ENCODE data around the gene LPIN3.

LPIN3 gene

DNA sequence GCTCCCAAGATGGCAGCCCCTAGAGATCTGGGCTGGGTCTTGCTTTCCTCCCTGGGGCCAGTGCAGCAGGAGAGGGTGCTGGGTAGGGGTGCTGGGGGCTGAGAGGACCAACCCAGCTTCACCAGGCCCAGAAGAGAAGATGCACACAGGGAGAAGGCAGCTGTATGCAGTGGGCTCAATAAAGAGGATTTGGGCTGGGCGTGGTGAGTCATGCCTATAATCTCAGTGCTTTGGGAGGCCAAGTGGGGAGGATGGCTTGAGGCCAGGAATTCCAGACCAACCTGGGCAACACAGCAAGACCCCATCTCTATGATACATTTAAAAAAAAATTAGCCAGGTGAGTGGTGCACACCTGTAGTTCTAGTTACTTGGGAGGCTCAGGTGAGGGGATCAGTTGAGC, 51.7 kb downstream of the LPIN3 start:
- H3K4me3 ChIP-seq (ENCODE audit: insufficient read depth, low read depth, low read length, poor library complexity, severe bottlenecking): no peak overlapping the region
- no peak overlapping the region for H3K27ac ChIP-seq (ENCODE audit: insufficient read depth, low read length, poor library complexity, severe bottlenecking)
- H3K27me3 ChIP-seq (replicated peaks; ENCODE audit: control insufficient read depth, insufficient read depth, low read length, poor library complexity, severe bottlenecking): no peaks in the 10 kb centered on the region
- H3K36me3 ChIP-seq (ENCODE audit: control insufficient read depth, insufficient read depth, low read length): no peaks in the 10 kb centered on the region
- no peaks in the 10 kb centered on the region for H3K9me3 ChIP-seq (ENCODE audit: control insufficient read depth, low read length)
- no peaks in the 10 kb centered on the region for H3K4me1 ChIP-seq (ENCODE audit: control insufficient read depth, insufficient read depth, low read length, poor library complexity, severe bottlenecking)
- DNase-seq: no peak

GRCh38 chr20:41392871-41393704, 52.5 kb downstream of the LPIN3 start:
- Histone ChIP-seq H3K4me3 (ENCODE audit: insufficient read depth, low read depth, low read length, poor library complexity, severe bottlenecking) (no peak overlapping the region), H3K27ac (ENCODE audit: insufficient read depth, low read length, poor library complexity, severe bottlenecking) (no peak overlapping the region), H3K27me3 (replicated peaks; ENCODE audit: control insufficient read depth, insufficient read depth, low read length, poor library complexity, severe bottlenecking) (no peaks in the 10 kb centered on the region), H3K9me3 (ENCODE audit: control insufficient read depth, low read length) (no peaks in the 10 kb centered on the region), H3K36me3 (ENCODE audit: control insufficient read depth, insufficient read depth, low read length) (no peaks in the 10 kb centered on the region), H3K4me1 (ENCODE audit: control insufficient read depth, insufficient read depth, low read length, poor library complexity, severe bottlenecking) (no peaks in the 10 kb centered on the region)
- DNase-seq: no peak

DNA sequence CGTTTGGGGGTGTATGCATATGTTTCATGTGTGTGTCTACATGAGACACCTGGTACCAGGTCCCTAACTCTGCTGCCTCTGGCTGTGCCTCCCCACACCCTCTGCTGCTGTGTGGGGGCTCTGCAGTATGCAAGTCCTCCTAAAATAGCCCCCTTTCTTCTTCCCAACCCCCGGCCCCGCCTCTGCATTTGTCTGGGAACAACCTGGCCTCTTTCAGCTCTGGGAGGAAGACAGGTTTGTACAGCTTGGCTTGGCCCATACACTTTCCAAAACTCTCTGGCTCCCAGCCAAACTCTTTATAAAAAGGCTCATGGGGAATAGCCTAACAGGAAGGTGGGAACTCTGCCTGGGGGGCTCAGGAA, 53.1 kb downstream of the LPIN3 start:
- no peaks in the 10 kb centered on the region for H3K9me3 ChIP-seq (ENCODE audit: control insufficient read depth, low read length)
- no peaks in the 10 kb centered on the region for H3K27me3 ChIP-seq (replicated peaks; ENCODE audit: control insufficient read depth, insufficient read depth, low read length, poor library complexity, severe bottlenecking)
- no peak overlapping the region for H3K27ac ChIP-seq (ENCODE audit: insufficient read depth, low read length, poor library complexity, severe bottlenecking)
- H3K36me3 ChIP-seq (ENCODE audit: control insufficient read depth, insufficient read depth, low read length): no peaks in the 10 kb centered on the region
- H3K4me3 ChIP-seq (ENCODE audit: insufficient read depth, low read depth, low read length, poor library complexity, severe bottlenecking): no peak overlapping the region
- DNase-seq: no peak
- no peaks in the 10 kb centered on the region for H3K4me1 ChIP-seq (ENCODE audit: control insufficient read depth, insufficient read depth, low read length, poor library complexity, severe bottlenecking)

- no peaks in the 10 kb centered on the region for H3K9me3 ChIP-seq (ENCODE audit: control insufficient read depth, low read length)
- DNase-seq: no peak
- H3K27ac ChIP-seq (ENCODE audit: insufficient read depth, low read length, poor library complexity, severe bottlenecking): no peak overlapping the region
- H3K4me1 ChIP-seq (ENCODE audit: control insufficient read depth, insufficient read depth, low read length, poor library complexity, severe bottlenecking): no peaks in the 10 kb centered on the region
- no peaks in the 10 kb centered on the region for H3K27me3 ChIP-seq (replicated peaks; ENCODE audit: control insufficient read depth, insufficient read depth, low read length, poor library complexity, severe bottlenecking)
- H3K4me3 ChIP-seq (ENCODE audit: insufficient read depth, low read depth, low read length, poor library complexity, severe bottlenecking): no peak overlapping the region
- H3K36me3 ChIP-seq (ENCODE audit: control insufficient read depth, insufficient read depth, low read length): no peaks in the 10 kb centered on the region
Observed at GRCh38 chr20:41394081-41394480, 53.5 kb downstream of the LPIN3 start.

- Histone ChIP-seq H3K27ac (ENCODE audit: insufficient read depth, low read length, poor library complexity, severe bottlenecking) (no peak overlapping the region), H3K4me3 (ENCODE audit: insufficient read depth, low read depth, low read length, poor library complexity, severe bottlenecking) (no peak overlapping the region), H3K4me1 (ENCODE audit: control insufficient read depth, insufficient read depth, low read length, poor library complexity, severe bottlenecking) (no peaks in the 10 kb centered on the region), H3K9me3 (ENCODE audit: control insufficient read depth, low read length) (no peaks in the 10 kb centered on the region), H3K36me3 (ENCODE audit: control insufficient read depth, insufficient read depth, low read length) (no peaks in the 10 kb centered on the region), H3K27me3 (replicated peaks; ENCODE audit: control insufficient read depth, insufficient read depth, low read length, poor library complexity, severe bottlenecking) (no peaks in the 10 kb centered on the region)
- no peak for DNase-seq
Observed at GRCh38 chr20:41394931-41395666, 54.5 kb downstream of the LPIN3 start.

GRCh38 chr20:41395667-41396664, 55.3 kb downstream of the LPIN3 start:
- Histone ChIP-seq H3K36me3 (ENCODE audit: control insufficient read depth, insufficient read depth, low read length) (no peaks in the 10 kb centered on the region), H3K4me3 (ENCODE audit: insufficient read depth, low read depth, low read length, poor library complexity, severe bottlenecking) (no peak overlapping the region), H3K27ac (ENCODE audit: insufficient read depth, low read length, poor library complexity, severe bottlenecking) (no peak overlapping the region), H3K4me1 (ENCODE audit: control insufficient read depth, insufficient read depth, low read length, poor library complexity, severe bottlenecking) (no peaks in the 10 kb centered on the region), H3K9me3 (ENCODE audit: control insufficient read depth, low read length) (no peaks in the 10 kb centered on the region), H3K27me3 (replicated peaks; ENCODE audit: control insufficient read depth, insufficient read depth, low read length, poor library complexity, severe bottlenecking) (no peaks in the 10 kb centered on the region)
- no peak for DNase-seq

DNA sequence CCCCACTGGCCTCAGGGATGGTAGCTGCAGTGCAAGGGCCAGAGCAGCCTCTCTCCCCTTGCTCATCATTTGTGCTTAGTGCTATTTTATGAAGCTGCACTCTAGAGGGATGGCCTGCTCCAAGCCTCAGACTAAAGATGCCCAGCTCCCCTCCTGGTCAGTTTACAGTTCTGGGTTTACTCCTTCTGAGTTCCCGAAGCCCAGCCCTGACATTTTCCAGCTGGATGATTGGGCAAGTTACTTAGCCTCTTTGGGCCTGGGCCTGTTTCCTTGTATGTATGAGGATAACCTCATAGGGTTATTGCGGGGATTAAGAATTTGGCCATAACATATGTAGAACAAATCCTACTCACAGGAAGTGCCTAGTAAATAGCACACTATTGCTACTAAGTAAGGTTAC, 57.8 kb downstream of the LPIN3 start:
- Histone ChIP-seq H3K27ac (ENCODE audit: insufficient read depth, low read length, poor library complexity, severe bottlenecking) (no peak overlapping the region), H3K4me1 (ENCODE audit: control insufficient read depth, insufficient read depth, low read length, poor library complexity, severe bottlenecking) (no peaks in the 10 kb centered on the region), H3K27me3 (replicated peaks; ENCODE audit: control insufficient read depth, insufficient read depth, low read length, poor library complexity, severe bottlenecking) (no peaks in the 10 kb centered on the region), H3K4me3 (ENCODE audit: insufficient read depth, low read depth, low read length, poor library complexity, severe bottlenecking) (no peak overlapping the region), H3K9me3 (ENCODE audit: control insufficient read depth, low read length) (no peaks in the 10 kb centered on the region), H3K36me3 (ENCODE audit: control insufficient read depth, insufficient read depth, low read length) (peaks cover 3% of the 10 kb centered on the region)
- DNase-seq: no peak

GRCh38 chr20:41403604-41404003, 63.0 kb downstream of the LPIN3 start:
- no peak for DNase-seq
- Histone ChIP-seq H3K4me1 (ENCODE audit: control insufficient read depth, insufficient read depth, low read length, poor library complexity, severe bottlenecking) (no peaks in the 10 kb centered on the region), H3K4me3 (ENCODE audit: insufficient read depth, low read depth, low read length, poor library complexity, severe bottlenecking) (no peak overlapping the region), H3K27ac (ENCODE audit: insufficient read depth, low read length, poor library complexity, severe bottlenecking) (no peak overlapping the region), H3K27me3 (replicated peaks; ENCODE audit: control insufficient read depth, insufficient read depth, low read length, poor library complexity, severe bottlenecking) (no peaks in the 10 kb centered on the region), H3K9me3 (ENCODE audit: control insufficient read depth, low read length) (no peaks in the 10 kb centered on the region), H3K36me3 (ENCODE audit: control insufficient read depth, insufficient read depth, low read length) (peaks cover 43% of the 10 kb centered on the region)

- H3K27ac ChIP-seq (ENCODE audit: insufficient read depth, low read length, poor library complexity, severe bottlenecking): no peak overlapping the region
- H3K4me3 ChIP-seq (ENCODE audit: insufficient read depth, low read depth, low read length, poor library complexity, severe bottlenecking): no peak overlapping the region
- no peaks in the 10 kb centered on the region for H3K9me3 ChIP-seq (ENCODE audit: control insufficient read depth, low read length)
- peaks cover 4% of the 10 kb centered on the region for H3K4me1 ChIP-seq (ENCODE audit: control insufficient read depth, insufficient read depth, low read length, poor library complexity, severe bottlenecking)
- DNase-seq: no peak
- peaks cover 60% of the 10 kb centered on the region for H3K36me3 ChIP-seq (ENCODE audit: control insufficient read depth, insufficient read depth, low read length)
- no peaks in the 10 kb centered on the region for H3K27me3 ChIP-seq (replicated peaks; ENCODE audit: control insufficient read depth, insufficient read depth, low read length, poor library complexity, severe bottlenecking)
Observed at GRCh38 chr20:41405436-41405835, 64.8 kb downstream of the LPIN3 start.

Data from effector memory CD4-positive, alpha-beta T cell (primary cell).